GM18507 (cell line): ENCODE data around the gene PCSK6.

Experiments
- DNase-seq: peaks from one replicate; pipeline ENCODE4 v3.0.0; 2011; ENCODE audit warnings: low read depth; ENCODE audit not compliant: insufficient read length; ENCODE audit errors: extremely low spot score
- FAIRE-seq: peaks from 2 replicates; lab custom pipeline; 2011; peaks lifted over from hg19 to GRCh38; lab: Jason Lieb, UNC

Gene PCSK6

GRCh38 chr15:101452572-101452971 lies 36.9 kb downstream of the PCSK6 start:
- DNase-seq (no peak), FAIRE-seq (no peak)

- no peak for FAIRE-seq
- DNase-seq, result no peak
Observed at GRCh38 chr15:101451846-101452245, 37.7 kb downstream of the PCSK6 start.

GRCh38 chr15:101451266-101451799 lies 38.2 kb downstream of the PCSK6 start:
- FAIRE-seq, result no peak
- DNase-seq, result no peak

- FAIRE-seq (no peak), DNase-seq (no peak)
Observed at GRCh38 chr15:101450403-101451265, 38.9 kb downstream of the PCSK6 start.

GRCh38 chr15:101449471-101450402 lies 39.8 kb downstream of the PCSK6 start:
- DNase-seq, result no peak
- no peak for FAIRE-seq

GRCh38 chr15:101448336-101448735 lies 41.2 kb downstream of the PCSK6 start:
- FAIRE-seq, result no peak

GRCh38 chr15:101447561-101448071 lies 41.9 kb downstream of the PCSK6 start:
- DNase-seq (no peak), FAIRE-seq (no peak)

More at GRCh38 chr15:101448336-101448735, 41.2 kb downstream of the PCSK6 start:
- no peak for DNase-seq

- FAIRE-seq (no peak), DNase-seq (no peak)
Observed at GRCh38 chr15:101447168-101447533, 42.4 kb downstream of the PCSK6 start.

- FAIRE-seq (no peak), DNase-seq (no peak)
Observed at GRCh38 chr15:101446518-101447167, 42.9 kb downstream of the PCSK6 start.

GRCh38 chr15:101445562-101446517 lies 43.7 kb downstream of the PCSK6 start:
- FAIRE-seq (no peak), DNase-seq (no peak)

- DNase-seq (no peak), FAIRE-seq (no peak)
Observed at GRCh38 chr15:101444807-101445508, 44.5 kb downstream of the PCSK6 start.

GRCh38 chr15:101444015-101444414 lies 45.5 kb downstream of the PCSK6 start:
- no peak for DNase-seq
- no peak for FAIRE-seq

GRCh38 chr15:101442272-101442671 lies 47.2 kb downstream of the PCSK6 start:
- DNase-seq (no peak), FAIRE-seq (no peak)

GRCh38 chr15:101441696-101442095 lies 47.8 kb downstream of the PCSK6 start:
- no peak for DNase-seq

GRCh38 chr15:101440846-101441590 lies 48.5 kb downstream of the PCSK6 start:
- no peak for DNase-seq
- no peak for FAIRE-seq

More at GRCh38 chr15:101441696-101442095, 47.8 kb downstream of the PCSK6 start:
- FAIRE-seq, result no peak

GRCh38 chr15:101439920-101440319 lies 49.6 kb downstream of the PCSK6 start:
- FAIRE-seq (no peak), DNase-seq (no peak)

- FAIRE-seq (no peak), DNase-seq (no peak)
Observed at GRCh38 chr15:101439285-101439919, 50.1 kb downstream of the PCSK6 start.
